MG63 (cell line): Measurements from ENCODE around the gene SRL. TPM values are rescaled to one million over a fixed set of nuclear protein-coding genes. Genes with fewer than 3 reads are reported as not detected.

Experiments used
- DNase-seq: peaks from one replicate; pipeline ENCODE4 v3.0.0-alpha.2; 2020
- H3K27me3 ChIP-seq: fragments of 250-450 bp; sonication (Bioruptor Pico); 2 replicates; pipeline ENCODE4 v1.5.1; 2020; ENCODE audit warnings: mild to moderate bottlenecking, moderate library complexity
- H3K36me3 ChIP-seq: fragments of 250-450 bp; sonication (Bioruptor Pico); 2 replicates; pipeline ENCODE4 v1.5.1; 2020; ENCODE audit warnings: mild to moderate bottlenecking, moderate library complexity
- H3K4me3 ChIP-seq: fragments of 250-450 bp; sonication (Bioruptor Pico); 2 replicates; pipeline ENCODE4 v1.5.1; 2020; ENCODE audit warnings: mild to moderate bottlenecking, moderate library complexity
- H3K9me3 ChIP-seq: fragments of 250-450 bp; sonication (Bioruptor Pico); 2 replicates; pipeline ENCODE4 v1.5.1; 2020; ENCODE audit warnings: mild to moderate bottlenecking, moderate library complexity
- total RNA-seq: library from RNA; depleted of rRNA; stranded (reverse); fragments of >200 nt; shearing (Covaris generic); gene quantifications from 2 replicates; pipeline ENCODE4 v1.2.3, GENCODE V29; 2014; ENCODE audit warnings: low replicate concordance

Gene SRL
- total RNA-seq, 1 experiment from 2014 or later, result 0.03 TPM

DNA sequence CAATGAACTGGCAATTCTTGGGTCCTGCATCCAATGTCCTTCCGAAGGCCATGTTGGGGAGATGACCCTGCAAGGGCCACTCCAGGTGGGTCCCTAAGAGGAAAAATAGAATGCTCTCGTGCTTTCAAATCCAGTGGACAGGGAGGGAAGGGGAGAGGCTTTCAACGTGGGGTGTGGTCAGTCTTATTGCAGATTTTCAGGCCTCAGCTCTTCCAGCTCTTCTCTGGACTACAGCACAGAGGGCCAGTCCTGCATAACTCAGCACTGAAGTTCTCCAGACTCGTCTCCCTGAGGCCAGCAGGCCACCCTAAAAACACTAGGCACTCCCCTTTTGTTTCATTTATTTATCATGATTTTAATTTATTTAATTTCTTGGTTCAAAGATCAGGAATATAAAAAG is 43.1 kb downstream of the SRL start:
- Histone ChIP-seq H3K9me3 (no peaks in the 10 kb centered on the region), H3K4me3 (no peak overlapping the region), H3K36me3 (no peaks in the 10 kb centered on the region), H3K27me3 (no peaks in the 10 kb centered on the region)
- DNase-seq, result no peak

DNA sequence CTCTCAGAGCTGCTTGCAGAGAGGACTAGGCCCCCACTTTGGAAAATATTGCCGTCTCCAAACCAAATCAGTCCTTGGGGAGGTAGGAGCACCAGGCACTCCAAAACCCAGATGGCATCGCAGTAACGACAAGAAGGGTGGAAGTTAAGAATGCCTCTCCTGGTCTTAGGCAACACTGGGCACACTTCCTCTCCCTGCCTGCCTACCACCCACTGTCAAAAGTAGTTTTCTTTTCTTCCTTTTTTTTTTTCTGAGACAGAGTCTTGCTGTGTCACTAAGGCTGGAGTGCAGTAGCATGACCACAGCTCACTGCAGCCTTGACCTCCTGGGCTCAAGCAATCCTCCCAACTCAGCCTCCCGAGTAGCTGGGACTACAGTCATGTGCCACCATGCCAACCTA is 47.2 kb downstream of the SRL start:
- no peak for DNase-seq
- H3K4me3 ChIP-seq, result no peak overlapping the region
- H3K36me3 ChIP-seq, result no peaks in the 10 kb centered on the region
- no peaks in the 10 kb centered on the region for H3K9me3 ChIP-seq
- no peaks in the 10 kb centered on the region for H3K27me3 ChIP-seq

- H3K36me3 ChIP-seq, result no peaks in the 10 kb centered on the region
- no peaks in the 10 kb centered on the region for H3K9me3 ChIP-seq
- no peak overlapping the region for H3K4me3 ChIP-seq
- no peak for DNase-seq
- no peaks in the 10 kb centered on the region for H3K27me3 ChIP-seq
Observed at GRCh38 chr16:4193920-4194319, 48.0 kb downstream of the SRL start.

- no peaks in the 10 kb centered on the region for H3K27me3 ChIP-seq
- no peaks in the 10 kb centered on the region for H3K9me3 ChIP-seq
- H3K4me3 ChIP-seq, result no peak overlapping the region
- H3K36me3 ChIP-seq, result no peaks in the 10 kb centered on the region
- no peak for DNase-seq
Observed at GRCh38 chr16:4192206-4192605, 49.7 kb downstream of the SRL start.

GRCh38 chr16:4190712-4191333 is 51.1 kb downstream of the SRL start:
- H3K4me3 ChIP-seq, result no peak overlapping the region
- no peaks in the 10 kb centered on the region for H3K9me3 ChIP-seq
- no peak for DNase-seq
- H3K36me3 ChIP-seq, result no peaks in the 10 kb centered on the region
- no peaks in the 10 kb centered on the region for H3K27me3 ChIP-seq

DNA sequence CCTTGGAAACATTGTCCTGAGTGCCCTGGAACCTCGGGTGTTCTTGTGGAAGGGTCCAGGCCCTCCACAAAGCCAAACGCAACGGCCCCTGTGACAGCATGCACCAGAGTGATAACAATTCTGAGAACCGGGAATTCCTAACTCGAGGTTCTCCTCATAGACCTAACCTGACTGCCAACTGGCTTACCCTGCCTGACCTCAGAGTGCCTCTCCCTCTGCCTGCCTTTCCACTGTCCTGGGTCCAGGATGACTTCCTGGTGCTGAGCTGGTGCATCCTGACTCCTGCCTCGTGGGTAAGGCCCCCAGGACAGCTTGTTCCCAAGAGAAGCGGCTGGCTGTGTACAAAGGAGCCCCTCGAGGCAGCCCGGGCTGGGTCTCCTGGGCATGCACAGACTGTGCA is 51.8 kb downstream of the SRL start:
- no peak for DNase-seq
- no peaks in the 10 kb centered on the region for H3K27me3 ChIP-seq
- no peaks in the 10 kb centered on the region for H3K9me3 ChIP-seq
- no peak overlapping the region for H3K4me3 ChIP-seq
- no peaks in the 10 kb centered on the region for H3K36me3 ChIP-seq

DNA sequence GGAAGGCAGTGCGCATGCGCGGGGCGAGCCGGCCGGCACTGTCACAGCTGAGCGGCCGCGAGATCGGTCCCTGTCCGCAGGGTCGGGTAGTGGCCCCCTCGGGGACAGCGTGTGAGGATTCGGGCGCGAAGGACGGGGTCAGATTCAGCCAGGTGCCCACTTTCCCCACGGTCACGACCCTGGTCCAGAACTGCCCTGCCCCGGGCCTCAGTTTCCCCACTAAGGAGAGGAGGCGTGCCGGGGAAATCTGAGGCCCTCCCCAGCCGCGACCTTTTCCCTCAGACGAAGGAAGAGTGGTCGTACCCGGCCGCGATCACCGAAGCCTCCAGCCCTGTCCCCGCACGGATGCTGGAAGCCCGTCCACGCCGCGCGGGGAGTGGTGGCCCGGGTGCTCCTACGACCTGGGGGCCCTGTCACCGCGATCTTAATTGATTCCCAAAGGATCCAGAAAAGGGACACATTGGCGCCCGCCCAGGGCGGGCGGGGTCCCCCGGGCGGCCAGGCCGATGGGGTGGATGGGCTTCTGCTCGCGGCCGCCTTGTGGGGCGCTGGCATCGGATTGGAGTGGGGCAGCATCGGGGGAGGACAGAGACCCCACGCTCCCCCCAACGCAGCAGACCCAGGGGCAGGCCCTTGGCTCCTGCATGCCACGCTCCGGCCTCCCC is 57.7 kb downstream of the SRL start:
- Histone ChIP-seq H3K9me3 (no peaks in the 10 kb centered on the region), H3K36me3 (no peaks in the 10 kb centered on the region), H3K27me3 (no peaks in the 10 kb centered on the region), H3K4me3 (peak overlapping the region; percentile 65)
- DNase-seq, result no peak

GRCh38 chr16:4183237-4184037 is 58.4 kb downstream of the SRL start:
- Histone ChIP-seq H3K27me3 (no peaks in the 10 kb centered on the region), H3K9me3 (no peaks in the 10 kb centered on the region), H3K4me3 (peak overlapping the region; percentile 65), H3K36me3 (no peaks in the 10 kb centered on the region)
- DNase-seq, result peak; percentile 96

DNA sequence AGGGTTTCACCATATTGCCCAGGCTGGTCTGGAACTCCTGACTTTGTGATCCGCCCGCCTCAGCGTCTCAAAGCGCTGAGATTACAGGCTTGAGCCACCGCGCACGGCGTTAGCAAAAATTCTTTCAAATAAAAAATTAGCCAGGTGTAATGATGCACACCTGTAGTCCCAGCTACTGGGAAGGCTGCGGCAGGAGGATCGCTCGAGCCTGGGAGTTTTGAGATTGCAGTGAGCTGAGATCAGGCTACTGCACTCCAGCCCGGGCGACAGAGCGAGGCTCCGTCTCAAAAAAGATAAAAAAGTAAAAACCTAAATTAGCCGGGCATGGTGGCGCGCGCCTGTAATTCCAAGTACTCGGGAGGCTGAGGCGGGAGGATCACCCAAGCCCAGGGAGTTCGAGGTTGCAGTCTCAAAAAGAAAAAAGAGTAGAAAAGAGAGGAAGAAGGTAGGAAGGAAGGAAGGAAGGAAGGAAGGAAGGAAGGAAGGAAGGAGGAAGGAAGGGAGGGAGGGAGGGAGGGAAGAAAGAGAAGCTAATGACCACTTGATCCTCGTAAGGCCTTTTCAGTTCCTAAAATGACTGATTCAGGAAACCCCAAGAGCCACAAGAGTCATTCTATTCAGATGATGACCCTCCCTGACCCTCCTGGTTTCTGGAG is 59.2 kb downstream of the SRL start:
- peak overlapping the region; percentile 65 for H3K4me3 ChIP-seq
- no peak for DNase-seq
- no peaks in the 10 kb centered on the region for H3K27me3 ChIP-seq
- H3K9me3 ChIP-seq, result no peaks in the 10 kb centered on the region
- H3K36me3 ChIP-seq, result no peaks in the 10 kb centered on the region

GRCh38 chr16:4180511-4180910 is 61.4 kb downstream of the SRL start:
- H3K27me3 ChIP-seq, result no peaks in the 10 kb centered on the region
- DNase-seq, result no peak
- no peaks in the 10 kb centered on the region for H3K36me3 ChIP-seq
- no peaks in the 10 kb centered on the region for H3K9me3 ChIP-seq
- no peak overlapping the region for H3K4me3 ChIP-seq

- Histone ChIP-seq H3K27me3 (no peaks in the 10 kb centered on the region), H3K36me3 (no peaks in the 10 kb centered on the region), H3K9me3 (no peaks in the 10 kb centered on the region), H3K4me3 (no peak overlapping the region)
- DNase-seq, result no peak
Observed at GRCh38 chr16:4179763-4180260, 62.1 kb downstream of the SRL start.

GRCh38 chr16:4179020-4179419 is 62.9 kb downstream of the SRL start:
- no peak overlapping the region for H3K4me3 ChIP-seq
- DNase-seq, result peak; percentile 53
- no peaks in the 10 kb centered on the region for H3K36me3 ChIP-seq
- no peaks in the 10 kb centered on the region for H3K27me3 ChIP-seq
- no peaks in the 10 kb centered on the region for H3K9me3 ChIP-seq

DNA sequence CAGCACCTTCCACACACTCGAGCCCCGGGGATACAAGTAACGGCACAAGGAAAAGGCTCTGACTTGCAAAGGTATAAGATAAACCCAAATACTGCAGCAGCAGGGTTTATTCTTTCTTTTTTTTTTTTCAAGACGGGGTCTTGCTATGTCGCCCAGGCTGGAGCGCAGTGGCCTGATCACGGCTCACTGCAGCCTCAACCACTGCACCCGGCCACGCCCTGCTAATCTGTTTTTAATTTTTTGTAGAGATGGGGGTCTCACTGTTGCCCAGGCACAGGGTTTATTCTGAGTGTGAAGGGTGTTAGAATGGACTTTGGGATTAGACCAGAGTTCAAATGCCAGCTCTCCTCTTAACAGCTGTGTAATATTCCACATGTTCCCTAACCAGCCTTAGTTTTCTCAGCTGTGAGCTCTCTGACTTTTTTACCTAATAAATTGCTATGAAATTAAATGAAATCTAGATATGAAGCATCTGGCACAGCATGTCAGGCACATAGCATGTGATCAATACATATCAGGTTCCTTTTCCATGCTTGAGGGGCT is 63.3 kb downstream of the SRL start:
- no peak for DNase-seq
- no peaks in the 10 kb centered on the region for H3K27me3 ChIP-seq
- H3K9me3 ChIP-seq, result no peaks in the 10 kb centered on the region
- H3K4me3 ChIP-seq, result no peak overlapping the region
- no peaks in the 10 kb centered on the region for H3K36me3 ChIP-seq

DNA sequence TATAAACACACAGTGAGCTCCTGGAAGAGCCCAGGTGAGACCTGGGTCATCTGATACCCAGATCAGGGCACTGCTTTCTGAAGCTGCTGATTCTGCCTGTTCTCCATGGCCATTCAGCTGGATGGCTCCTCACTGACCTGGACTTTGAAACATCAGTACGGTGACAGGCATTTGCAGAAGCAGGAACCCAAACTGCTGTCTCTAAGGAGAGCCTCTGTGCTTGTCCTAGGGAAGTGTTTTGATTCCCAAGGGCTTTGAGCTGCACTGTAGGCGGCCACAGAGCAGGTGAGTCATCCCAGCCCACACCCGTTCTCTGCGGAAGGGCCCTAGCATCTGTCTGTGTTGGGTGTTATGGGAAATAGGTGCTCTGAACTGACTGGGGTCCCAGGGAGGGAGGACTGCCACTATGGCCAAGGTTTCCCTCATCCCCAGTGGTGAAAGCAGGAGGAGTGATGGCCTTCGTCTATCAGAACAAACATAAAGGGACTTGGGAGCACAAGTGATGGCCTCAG is 64.9 kb downstream of the SRL start:
- Histone ChIP-seq H3K36me3 (no peaks in the 10 kb centered on the region), H3K27me3 (no peaks in the 10 kb centered on the region), H3K9me3 (no peaks in the 10 kb centered on the region), H3K4me3 (no peak overlapping the region)
- peak; percentile 67 for DNase-seq

DNA sequence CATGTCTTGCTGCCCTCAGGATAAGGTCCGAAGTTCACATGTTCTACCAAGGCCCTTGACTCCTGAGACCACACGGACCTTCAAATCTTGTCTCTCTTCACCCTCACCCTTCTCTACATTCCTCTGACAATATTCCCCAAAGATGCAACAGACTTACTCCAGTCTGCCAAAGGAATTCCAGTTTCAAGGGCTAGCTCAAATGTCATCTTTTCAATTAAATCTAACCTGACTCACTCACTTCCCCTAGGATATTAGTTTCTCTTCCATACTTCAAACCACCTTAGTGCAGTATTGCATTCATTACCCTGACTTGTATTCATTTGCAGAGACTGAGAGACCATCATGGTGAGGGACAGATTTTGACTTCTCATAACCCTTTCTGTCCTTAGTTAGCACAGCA is 66.0 kb downstream of the SRL start:
- DNase-seq, result no peak
- no peaks in the 10 kb centered on the region for H3K9me3 ChIP-seq
- no peaks in the 10 kb centered on the region for H3K27me3 ChIP-seq
- H3K36me3 ChIP-seq, result no peaks in the 10 kb centered on the region
- no peak overlapping the region for H3K4me3 ChIP-seq

DNA sequence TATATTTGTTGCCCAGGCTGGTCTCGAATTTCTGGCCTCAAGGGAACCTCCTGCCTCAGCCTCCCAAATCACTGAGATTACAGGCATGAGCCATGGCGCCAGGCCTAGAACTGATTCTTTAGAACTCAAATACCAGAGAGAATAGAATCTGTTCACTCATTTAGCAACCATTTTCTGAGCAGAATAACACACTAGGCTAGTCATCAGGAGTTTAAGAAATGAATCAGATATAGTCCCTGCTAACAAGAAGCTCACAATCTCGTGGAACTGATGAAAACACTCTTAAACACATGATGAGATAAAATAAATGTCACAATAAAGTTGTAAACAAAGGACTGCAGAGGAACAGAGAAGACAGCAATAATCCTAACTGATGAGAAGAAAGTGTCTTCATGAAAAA is 69.8 kb downstream of the SRL start:
- H3K9me3 ChIP-seq, result no peaks in the 10 kb centered on the region
- no peaks in the 10 kb centered on the region for H3K27me3 ChIP-seq
- no peaks in the 10 kb centered on the region for H3K36me3 ChIP-seq
- no peak overlapping the region for H3K4me3 ChIP-seq
- peak; percentile 20 for DNase-seq

DNA sequence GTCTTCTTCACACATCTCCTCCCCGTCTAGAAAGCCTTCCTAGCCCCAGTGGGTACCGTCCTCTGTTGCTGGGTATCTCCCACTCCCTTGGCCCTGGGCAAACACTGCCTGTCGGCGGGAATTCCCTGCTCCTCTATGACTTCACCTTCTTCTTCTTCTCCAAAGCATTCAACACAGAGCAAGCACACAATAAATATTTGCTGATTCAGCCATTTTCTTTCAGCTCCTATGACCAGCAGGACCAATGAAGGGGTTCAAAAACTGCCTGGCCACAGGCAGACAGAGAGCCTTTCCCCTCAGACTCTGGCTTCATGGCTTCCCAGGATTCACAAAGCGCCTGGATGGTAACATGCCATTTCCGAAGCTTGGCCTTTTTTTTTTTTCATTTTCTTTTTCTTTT is 72.5 kb downstream of the SRL start:
- H3K27me3 ChIP-seq, result no peaks in the 10 kb centered on the region
- no peak overlapping the region for H3K4me3 ChIP-seq
- H3K36me3 ChIP-seq, result no peaks in the 10 kb centered on the region
- DNase-seq, result no peak
- H3K9me3 ChIP-seq, result no peaks in the 10 kb centered on the region
